ENCODE measurements around the gene ALPG.

ALPG gene

GRCh38 chr2:232457121-232458011, 50.7 kb downstream of the ALPG start:
- no peak overlapping the region for H3K4me3 ChIP-seq
- H3K36me3 ChIP-seq (ENCODE audit: insufficient read depth, low read length), result no peaks in the 10 kb centered on the region
- no peak overlapping the region for H3K27ac ChIP-seq
- no peak for DNase-seq (ENCODE audit: low read depth, low spot score)
- no peaks in the 10 kb centered on the region for H3K9me3 ChIP-seq (ENCODE audit: low read depth, low read length)
- TF ChIP-seq FOXP2 (optimal IDR thresholded peaks at IDR 0.05; ENCODE audit: control extremely low read depth, extremely low read length, insufficient read depth), result no peak
- no peak for TF ChIP-seq EZH2 (IDR thresholded peaks at IDR 0.05)
- no peak for TF ChIP-seq POLR2AphosphoS5 (IDR thresholded peaks at IDR 0.05; ENCODE audit: borderline replicate concordance, low read depth, low read length)
- no peak overlapping the region for H3K9ac ChIP-seq (ENCODE audit: insufficient read length)

DNA sequence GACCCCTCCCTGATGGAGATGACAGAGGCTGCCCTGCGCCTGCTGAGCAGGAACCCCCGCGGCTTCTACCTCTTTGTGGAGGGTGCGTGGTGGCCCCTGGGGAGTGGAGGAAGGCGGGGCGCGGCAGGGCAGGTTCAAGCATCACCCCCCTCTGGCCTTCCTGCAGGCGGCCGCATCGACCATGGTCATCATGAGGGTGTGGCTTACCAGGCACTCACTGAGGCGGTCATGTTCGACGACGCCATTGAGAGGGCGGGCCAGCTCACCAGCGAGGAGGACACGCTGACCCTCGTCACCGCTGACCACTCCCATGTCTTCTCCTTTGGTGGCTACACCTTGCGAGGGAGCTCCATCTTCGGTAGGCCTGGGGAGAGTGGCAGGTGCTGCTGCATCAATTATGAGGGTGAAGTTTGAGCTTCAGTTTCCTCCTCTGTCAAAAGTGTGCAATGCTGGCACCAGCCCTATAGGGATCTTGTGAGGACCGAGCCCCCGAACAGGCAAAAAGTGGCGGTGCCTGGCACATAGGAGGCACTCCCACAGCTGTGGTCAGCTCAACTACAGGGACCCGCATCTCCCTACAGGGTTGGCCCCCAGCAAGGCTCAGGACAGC, 51.5 kb downstream of the ALPG start:
- Histone ChIP-seq H3K27ac (no peak overlapping the region), H3K9me3 (ENCODE audit: low read depth, low read length) (no peaks in the 10 kb centered on the region), H3K36me3 (ENCODE audit: insufficient read depth, low read length) (no peaks in the 10 kb centered on the region), H3K9ac (ENCODE audit: insufficient read length) (no peak overlapping the region), H3K4me3 (no peak overlapping the region)
- no peak for TF ChIP-seq EZH2 (IDR thresholded peaks at IDR 0.05)
- no peak for TF ChIP-seq POLR2AphosphoS5 (IDR thresholded peaks at IDR 0.05; ENCODE audit: borderline replicate concordance, low read depth, low read length)
- no peak for TF ChIP-seq FOXP2 (optimal IDR thresholded peaks at IDR 0.05; ENCODE audit: control extremely low read depth, extremely low read length, insufficient read depth)
- no peak for DNase-seq (ENCODE audit: low read depth, low spot score)

DNA sequence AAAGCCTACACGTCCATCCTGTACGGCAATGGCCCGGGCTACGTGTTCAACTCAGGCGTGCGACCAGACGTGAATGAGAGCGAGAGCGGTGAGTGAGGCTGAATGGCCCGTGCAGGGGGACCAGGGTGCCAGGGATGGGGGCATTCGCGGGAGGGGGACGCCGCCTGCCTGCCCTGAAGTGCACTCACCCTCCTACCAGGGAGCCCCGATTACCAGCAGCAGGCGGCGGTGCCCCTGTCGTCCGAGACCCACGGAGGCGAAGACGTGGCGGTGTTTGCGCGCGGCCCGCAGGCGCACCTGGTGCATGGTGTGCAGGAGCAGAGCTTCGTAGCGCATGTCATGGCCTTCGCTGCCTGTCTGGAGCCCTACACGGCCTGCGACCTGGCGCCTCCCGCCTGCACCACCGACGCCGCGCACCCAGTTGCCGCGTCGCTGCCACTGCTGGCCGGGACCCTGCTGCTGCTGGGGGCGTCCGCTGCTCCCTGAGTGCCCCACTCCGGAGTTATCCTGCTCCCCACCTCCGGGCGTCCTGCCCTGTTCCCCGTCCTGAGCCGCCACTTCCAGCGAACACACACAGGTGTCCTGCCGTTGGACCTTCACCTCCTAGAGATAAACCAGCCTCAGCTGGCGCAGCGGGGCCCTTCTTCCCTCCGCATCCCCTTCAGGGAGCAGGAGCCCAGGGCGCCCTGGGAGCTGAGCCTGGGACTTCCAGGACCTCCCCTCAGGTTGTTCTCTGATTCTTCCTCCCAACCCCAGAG, 52.2 kb downstream of the ALPG start:
- Histone ChIP-seq H3K27ac (no peak overlapping the region), H3K9me3 (ENCODE audit: low read depth, low read length) (no peaks in the 10 kb centered on the region), H3K36me3 (ENCODE audit: insufficient read depth, low read length) (no peaks in the 10 kb centered on the region), H3K9ac (ENCODE audit: insufficient read length) (no peak overlapping the region), H3K4me3 (no peak overlapping the region)
- TF ChIP-seq FOXP2 (optimal IDR thresholded peaks at IDR 0.05; ENCODE audit: control extremely low read depth, extremely low read length, insufficient read depth) (no peak), POLR2AphosphoS5 (IDR thresholded peaks at IDR 0.05; ENCODE audit: borderline replicate concordance, low read depth, low read length) (no peak), EZH2 (IDR thresholded peaks at IDR 0.05) (no peak)
- no peak for DNase-seq (ENCODE audit: low read depth, low spot score)

DNA sequence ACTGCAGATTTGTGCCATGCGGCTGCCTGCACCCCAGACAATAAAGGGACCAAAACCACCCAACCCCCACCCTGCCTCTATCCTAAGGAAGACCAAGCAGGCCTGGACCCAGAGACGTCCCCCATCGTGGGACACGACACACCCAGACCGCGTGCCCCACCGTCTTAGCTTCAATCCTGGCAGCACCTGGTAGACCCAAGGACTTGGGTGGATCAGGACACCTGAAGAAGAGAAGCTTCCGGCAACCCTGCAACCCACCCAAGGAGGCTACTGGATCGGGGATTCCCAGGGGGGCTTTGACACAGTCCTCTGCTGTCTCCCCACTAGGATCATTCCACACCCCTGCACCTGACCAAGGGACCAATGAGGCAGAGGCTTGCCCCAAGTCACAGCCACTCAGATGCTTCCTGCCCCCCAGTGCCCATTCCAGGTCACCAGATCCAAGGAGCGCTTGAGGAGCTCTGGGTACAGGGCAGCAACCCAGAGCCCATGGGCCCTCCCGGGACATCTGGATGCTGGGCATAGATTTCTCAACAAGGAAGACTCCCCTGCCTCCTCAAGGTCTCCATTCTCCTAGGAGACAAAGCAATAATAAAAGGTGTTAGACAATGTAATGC, 52.9 kb downstream of the ALPG start:
- Histone ChIP-seq H3K4me3 (no peak overlapping the region), H3K9me3 (ENCODE audit: low read depth, low read length) (no peaks in the 10 kb centered on the region), H3K36me3 (ENCODE audit: insufficient read depth, low read length) (no peaks in the 10 kb centered on the region), H3K9ac (ENCODE audit: insufficient read length) (no peak overlapping the region), H3K27ac (no peak overlapping the region)
- no peak for TF ChIP-seq EZH2 (IDR thresholded peaks at IDR 0.05)
- no peak for TF ChIP-seq FOXP2 (optimal IDR thresholded peaks at IDR 0.05; ENCODE audit: control extremely low read depth, extremely low read length, insufficient read depth)
- TF ChIP-seq POLR2AphosphoS5 (IDR thresholded peaks at IDR 0.05; ENCODE audit: borderline replicate concordance, low read depth, low read length), result no peak
- DNase-seq (ENCODE audit: low read depth, low spot score), result no peak

DNA sequence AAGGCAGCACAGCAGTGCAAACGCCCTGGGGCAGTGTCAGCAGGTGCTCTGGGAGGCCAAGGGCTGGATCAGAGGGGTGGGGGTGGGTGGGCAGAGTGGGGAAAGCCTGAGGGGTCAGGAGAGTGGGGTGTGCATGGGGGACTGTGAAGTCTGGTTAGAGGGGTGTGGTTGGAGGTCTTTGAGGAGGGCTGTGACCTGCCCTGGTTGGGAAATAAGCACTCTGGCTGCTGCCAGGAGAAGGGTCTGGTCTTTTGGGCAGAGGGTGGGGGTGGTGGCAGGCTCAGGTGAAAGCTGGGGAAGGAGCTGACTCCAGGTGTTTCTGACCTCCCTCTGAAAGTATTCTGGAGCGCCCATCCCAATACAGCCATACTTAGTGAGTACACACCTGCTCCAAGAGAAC, 53.5 kb downstream of the ALPG start:
- no peak for TF ChIP-seq EZH2 (IDR thresholded peaks at IDR 0.05)
- no peak for TF ChIP-seq FOXP2 (optimal IDR thresholded peaks at IDR 0.05; ENCODE audit: control extremely low read depth, extremely low read length, insufficient read depth)
- TF ChIP-seq POLR2AphosphoS5 (IDR thresholded peaks at IDR 0.05; ENCODE audit: borderline replicate concordance, low read depth, low read length), result no peak
- Histone ChIP-seq H3K9ac (ENCODE audit: insufficient read length) (no peak overlapping the region), H3K36me3 (ENCODE audit: insufficient read depth, low read length) (no peaks in the 10 kb centered on the region), H3K9me3 (ENCODE audit: low read depth, low read length) (no peaks in the 10 kb centered on the region), H3K27ac (no peak overlapping the region), H3K4me3 (no peak overlapping the region)
- no peak for DNase-seq (ENCODE audit: low read depth, low spot score)

All from SK-N-MC (cell line).